GM11168 (cell line): ENCODE data around the gene FNBP1L.
"Not testable (repeated sequence)": the region's sequence is repeated elsewhere in the genome, so short reads cannot be mapped to it uniquely, and the experiment has no call there.

Experiments used
- in situ Hi-C: fragments of 300-500 bp; cut with MboI; formaldehyde crosslinking; loops from one replicate; pipeline ENCODE4 v1.12.0; 2022; ENCODE audit warnings: low sequenced_read_pairs; ENCODE audit not compliant: unreplicated experiment

Gene FNBP1L

GRCh38 chr1:93519199-93519829 is 71.4 kb downstream of the FNBP1L start:
- in situ Hi-C loops = no loop called here

- in situ Hi-C loops = no loop called here
Observed at GRCh38 chr1:93521618-93522017, 73.7 kb downstream of the FNBP1L start.

GRCh38 chr1:93522721-93523120 is 74.8 kb downstream of the FNBP1L start:
- in situ Hi-C loops = no loop called here

DNA sequence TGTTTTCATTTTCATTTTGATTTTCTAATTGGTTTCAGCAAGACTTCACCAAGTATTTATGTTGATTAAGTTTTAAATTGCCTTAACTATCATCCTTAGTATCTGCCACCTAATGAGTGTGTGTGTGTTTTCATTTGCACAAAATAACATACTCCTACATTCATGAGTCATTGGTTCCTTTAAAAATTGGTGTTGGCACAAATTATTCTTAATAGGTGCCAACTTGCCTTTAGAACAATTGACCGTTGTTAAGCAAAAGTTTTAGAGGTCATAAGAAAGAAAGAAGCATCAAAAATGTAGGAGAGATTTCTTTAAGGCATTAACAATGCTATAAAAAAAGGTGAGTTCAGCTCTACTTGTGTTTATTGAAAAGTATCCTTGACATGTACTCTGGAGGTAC is 77.5 kb downstream of the FNBP1L start:
- in situ Hi-C loops = no loop called here

DNA sequence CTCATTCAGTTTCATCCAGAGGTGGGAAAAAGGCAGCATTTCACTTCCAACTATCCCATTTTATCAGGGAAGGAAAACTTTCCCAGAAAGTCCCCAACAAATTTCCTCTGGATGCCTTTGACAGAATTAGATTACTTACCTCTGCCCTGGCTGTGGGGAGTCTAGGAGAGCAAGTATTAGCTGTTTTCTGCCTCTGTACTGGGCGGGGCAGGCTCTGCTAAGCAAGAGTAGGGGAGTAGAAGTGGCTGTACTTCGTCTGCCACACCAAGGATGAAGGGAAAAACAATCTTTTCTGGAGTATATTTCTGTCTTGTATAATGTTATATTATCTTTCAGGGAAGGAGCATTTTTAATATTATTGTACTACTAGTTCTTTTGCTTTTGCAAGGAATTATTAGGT is 78.5 kb downstream of the FNBP1L start:
- in situ Hi-C loops = no loop called here

GRCh38 chr1:93528412-93528811 is 80.5 kb downstream of the FNBP1L start:
- in situ Hi-C loops = no loop called here

GRCh38 chr1:93531193-93531592 is 83.3 kb downstream of the FNBP1L start:
- in situ Hi-C loops = no loop called here

DNA sequence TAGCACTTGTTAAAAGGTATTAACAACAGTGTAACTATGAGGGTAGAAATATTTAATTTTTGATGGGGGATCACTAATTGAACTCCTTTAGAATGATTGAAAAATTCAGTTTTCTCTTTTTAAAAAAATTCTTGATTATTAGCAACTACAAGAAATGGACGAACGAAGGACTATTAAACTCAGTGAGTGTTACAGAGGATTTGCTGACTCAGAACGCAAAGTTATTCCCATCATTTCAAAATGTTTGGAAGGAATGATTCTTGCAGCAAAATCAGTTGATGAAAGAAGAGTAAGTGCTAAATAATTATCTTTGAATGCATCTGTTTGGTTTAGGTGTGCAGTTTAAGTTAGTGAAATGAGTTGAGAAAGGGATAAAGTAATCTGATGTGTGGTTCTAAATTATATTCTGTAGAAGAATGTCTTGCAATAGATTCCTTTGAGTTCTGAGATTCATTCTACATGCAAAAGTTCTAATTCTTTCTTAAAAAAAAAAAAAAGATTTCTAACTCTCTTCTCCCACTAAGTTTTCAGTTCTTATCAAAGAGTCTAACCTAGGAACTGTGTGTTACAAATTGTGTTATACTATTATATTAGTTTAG is 85.0 kb downstream of the FNBP1L start:
- in situ Hi-C loops = no loop called here

- in situ Hi-C loops = no loop called here
Observed at GRCh38 chr1:93533677-93534076, 85.8 kb downstream of the FNBP1L start.

- in situ Hi-C loops = no loop called here
Observed at GRCh38 chr1:93537396-93537795, 89.5 kb downstream of the FNBP1L start.

GRCh38 chr1:93537924-93538323 is 90.0 kb downstream of the FNBP1L start:
- in situ Hi-C loops = no loop called here

DNA sequence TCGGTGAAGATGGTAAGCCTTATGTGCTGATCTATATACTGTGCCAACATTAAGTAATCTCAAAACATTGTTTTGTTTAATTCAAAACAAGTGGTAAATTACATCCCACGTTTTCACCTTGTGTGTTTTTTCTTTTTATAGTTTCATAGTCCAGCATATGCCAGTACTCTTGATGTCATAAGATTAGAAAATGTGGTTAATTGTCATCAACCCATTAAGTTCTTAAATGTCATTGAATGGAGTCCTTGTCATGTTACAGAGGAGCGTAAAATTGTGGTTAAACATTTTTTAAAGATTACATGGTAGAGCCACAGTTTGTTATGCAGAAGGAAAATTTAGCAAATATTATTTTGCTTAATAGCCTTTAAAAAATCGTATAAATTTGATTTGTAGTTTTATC is 93.1 kb downstream of the FNBP1L start:
- in situ Hi-C loops = no loop called here

- in situ Hi-C loops = no loop called here
Observed at GRCh38 chr1:93542398-93542797, 94.5 kb downstream of the FNBP1L start.

GRCh38 chr1:93546162-93546863 is 98.4 kb downstream of the FNBP1L start:
- in situ Hi-C loops = no loop called here

- in situ Hi-C loops = no loop called here
Observed at GRCh38 chr1:93549131-93549530, 101.2 kb downstream of the FNBP1L start.

- in situ Hi-C loops = no loop called here
Observed at GRCh38 chr1:93549811-93550210, 101.9 kb downstream of the FNBP1L start.

DNA sequence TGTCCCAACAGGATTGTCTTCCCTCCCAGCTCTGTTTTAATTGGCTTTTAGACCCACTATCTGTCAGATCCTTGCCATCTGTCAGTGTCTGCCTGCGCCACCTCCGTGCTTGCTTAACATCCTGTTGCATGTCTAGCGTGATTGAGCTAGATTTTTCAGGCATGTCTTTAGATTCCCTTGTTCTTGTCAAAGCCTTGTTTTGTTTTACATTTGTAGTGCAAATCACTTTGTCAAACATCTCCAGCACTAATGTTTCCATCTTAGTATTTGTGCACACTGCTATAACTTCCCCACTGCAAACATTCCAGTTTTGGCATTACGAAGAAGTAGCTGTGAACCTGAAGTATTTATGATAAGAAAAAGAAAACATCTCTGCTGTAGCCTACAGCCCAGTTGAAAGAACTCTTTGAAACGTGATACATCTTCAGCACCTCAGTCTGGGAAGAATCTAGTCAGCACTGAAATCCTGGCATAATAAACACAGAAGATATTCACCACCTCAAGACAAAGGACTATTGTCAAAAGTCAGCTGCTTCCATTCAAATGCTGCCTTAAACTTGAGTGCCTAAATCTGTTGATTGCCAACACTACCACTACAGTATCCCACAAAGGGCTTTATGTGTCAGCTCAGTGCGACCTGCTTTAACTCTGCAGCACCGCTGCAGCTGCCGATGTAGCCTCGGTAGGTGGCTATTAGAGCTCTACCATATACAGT is 105.0 kb downstream of the FNBP1L start:
- in situ Hi-C loops = no loop called here

DNA sequence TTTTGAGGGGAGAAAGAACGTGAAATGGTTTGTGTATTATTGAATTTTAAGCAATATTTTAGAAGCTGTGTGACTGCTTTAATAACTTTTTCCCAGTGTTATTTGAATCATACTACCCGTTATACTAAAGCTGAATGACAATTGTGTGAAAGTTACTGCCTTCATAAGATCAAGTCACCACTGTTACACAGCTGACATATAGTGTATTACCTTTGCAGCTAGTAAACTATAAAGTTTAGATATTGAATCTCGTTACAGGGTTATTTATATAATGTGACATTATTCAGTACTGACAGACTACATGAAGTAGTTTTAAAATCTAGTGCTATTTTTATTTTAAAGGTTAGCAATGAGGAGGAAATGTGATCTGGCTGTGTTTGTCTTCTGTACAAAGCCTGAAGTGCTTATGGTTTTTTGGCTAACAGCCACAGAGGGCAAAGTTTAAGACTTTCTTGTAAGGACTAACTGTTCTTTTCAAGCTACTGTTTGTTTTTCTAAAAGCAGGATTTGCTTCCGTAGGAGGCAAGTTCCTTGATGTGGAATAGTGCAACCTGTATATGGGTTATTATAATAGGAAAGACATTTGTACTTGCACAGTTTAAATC is 106.1 kb downstream of the FNBP1L start:
- in situ Hi-C loops = not testable (repeated sequence)

DNA sequence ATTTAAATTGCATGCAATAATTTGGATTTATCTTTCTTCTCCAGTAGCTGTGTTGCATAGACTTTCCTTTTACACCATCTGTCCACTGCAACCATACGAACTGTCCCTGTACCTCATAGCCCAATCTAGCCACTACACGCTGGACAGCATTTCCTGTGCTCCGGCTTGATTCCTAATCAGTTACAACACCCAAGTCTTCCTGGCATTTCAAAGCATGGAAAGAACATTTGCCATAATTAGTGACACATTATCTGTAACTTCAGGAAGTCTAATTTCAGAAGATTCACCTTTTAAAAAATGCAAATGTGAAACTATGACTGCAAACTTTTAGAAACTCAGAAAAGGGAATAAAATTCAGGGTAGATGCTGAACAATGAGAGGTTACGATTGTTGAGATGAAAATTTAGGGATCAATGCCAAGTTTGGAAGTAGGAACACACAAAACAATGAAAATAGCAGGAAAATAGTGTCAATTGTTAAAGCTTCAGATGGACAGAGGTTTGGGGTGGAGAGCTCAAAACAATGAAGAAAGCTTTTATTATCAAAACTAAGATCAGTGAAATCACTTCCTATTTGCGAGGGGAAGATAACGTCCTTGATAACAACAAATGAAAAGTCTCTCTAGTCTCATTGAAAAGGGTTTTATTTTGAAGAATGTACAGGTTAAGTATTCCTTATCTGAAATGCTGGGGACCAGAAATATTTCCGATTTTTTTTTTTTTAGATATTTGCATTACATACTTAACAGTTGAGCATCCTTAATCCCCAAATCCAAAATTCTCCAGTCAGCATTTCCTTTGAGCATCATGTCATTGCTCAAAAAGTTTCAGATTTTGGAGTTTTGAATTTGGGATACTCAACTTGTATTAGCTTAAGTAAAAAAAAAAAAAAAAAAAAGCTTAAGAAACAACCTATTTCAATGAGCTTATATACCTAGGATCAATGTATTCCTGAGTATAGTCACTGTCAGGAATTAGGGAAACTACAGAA is 107.3 kb downstream of the FNBP1L start:
- in situ Hi-C loops = no loop called here

DNA sequence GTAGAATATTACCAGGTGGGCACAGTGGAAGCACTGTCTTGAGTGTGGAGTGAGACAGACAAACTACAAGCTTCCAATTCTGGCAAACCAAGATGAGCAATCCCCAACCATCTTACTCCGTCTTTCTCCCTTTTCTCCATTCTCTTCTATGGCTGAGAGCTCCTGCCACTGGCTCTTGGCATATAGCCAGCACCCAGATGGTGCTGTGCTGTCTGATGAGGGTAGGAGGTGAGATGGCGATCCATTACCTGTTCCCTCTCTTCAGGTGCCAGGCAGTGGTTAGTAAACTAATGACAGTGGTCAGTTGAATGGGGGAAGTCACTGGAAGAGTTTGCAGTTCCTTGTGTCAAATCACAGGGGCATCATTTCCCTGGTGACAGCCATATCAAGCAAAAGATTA is 108.4 kb downstream of the FNBP1L start:
- in situ Hi-C loops = no loop called here
